GM21529 (cell line): Measurements from ENCODE around the gene SLC22A25.
"Not testable (repeated sequence)": the region's sequence is repeated elsewhere in the genome, so short reads cannot be mapped to it uniquely, and the experiment has no call there.

ENCODE experiments used
- ATAC-seq: cut with Tn5 transposase; IDR thresholded peaks from one replicate; pipeline ENCODE4 v1.9.1; 2021; ENCODE audit not compliant: unreplicated experiment

The SLC22A25 gene

DNA sequence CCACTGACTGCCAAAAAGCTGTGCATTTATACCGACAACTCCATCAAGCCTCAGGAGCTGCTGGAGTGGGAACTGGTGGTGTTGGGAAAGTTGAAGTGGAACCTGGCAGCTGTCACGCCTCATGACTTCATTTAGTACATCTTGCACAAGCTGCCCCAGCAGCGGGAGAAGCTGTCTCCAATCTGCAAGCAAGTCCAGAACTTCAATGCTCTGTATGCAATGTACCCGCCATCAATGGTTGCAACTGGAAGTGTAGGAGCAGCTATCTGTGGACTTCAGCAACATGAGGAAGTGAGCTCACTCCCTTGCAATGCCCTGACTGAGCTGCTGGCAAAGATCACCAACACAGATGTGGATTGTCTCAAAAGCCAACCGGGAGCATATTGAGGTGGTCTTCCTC, at the start of gene SLC22A25:
Gene SLC22A25 (minus strand): TSS at position 67 of the 400 bp plus-strand sequence. CDS start 13,947 bp downstream, outside the sequence.
- no peak for ATAC-seq

DNA sequence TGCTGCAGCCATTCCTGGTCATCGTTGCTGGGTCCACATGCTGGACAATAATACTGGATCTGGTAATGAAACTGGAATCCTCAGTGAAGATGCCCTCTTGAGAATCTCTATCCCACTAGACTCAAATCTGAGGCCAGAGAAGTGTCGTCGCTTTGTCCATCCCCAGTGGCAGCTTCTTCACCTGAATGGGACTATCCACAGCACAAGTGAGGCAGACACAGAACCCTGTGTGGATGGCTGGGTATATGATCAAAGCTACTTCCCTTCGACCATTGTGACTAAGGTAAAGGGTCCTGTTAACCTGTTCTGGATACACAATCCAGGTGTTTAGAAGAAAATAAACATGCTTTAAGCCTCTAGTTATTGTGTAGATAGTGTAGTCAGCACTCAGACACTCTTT, 46.9 kb upstream of the SLC22A25 start:
- ATAC-seq: no peak

DNA sequence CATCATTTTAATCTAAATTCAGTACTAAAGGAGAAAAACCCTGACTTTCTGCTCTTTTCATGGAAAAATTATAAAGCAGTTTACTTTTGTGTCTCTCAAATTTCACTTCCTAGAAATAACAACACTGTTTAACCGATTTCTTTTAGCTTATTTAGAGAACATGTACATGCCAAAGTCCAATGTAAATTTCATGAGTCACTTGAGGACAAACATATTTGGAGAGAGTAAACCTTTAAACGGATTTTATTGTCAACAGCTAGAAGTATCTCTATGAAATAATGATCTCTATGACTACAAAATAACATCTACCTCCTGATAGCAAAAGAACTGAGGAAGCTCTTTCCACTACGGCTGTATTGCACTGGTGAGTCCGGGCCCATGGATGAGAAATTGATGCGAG, 46.3 kb upstream of the SLC22A25 start:
- no peak for ATAC-seq

DNA sequence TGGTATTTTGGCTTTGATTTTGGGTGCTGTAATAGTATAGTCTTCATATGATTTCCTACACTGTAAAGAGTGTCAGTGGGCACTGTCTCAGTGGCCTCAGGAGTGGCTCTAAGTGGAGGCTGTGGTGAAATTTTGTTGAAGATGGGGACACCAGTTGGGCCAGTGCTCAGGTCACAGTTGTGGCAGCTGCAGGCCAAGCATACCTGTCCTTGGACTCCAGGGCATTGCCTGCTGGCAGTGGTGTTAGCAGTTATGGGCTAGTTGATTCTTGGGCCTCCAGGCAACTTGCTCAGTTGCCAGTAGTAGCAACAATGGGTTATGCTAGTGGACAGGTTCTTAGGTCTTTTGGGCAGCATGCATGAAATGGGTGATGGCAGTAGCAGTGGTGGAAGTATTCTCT, 39.2 kb upstream of the SLC22A25 start:
- no peak for ATAC-seq

DNA sequence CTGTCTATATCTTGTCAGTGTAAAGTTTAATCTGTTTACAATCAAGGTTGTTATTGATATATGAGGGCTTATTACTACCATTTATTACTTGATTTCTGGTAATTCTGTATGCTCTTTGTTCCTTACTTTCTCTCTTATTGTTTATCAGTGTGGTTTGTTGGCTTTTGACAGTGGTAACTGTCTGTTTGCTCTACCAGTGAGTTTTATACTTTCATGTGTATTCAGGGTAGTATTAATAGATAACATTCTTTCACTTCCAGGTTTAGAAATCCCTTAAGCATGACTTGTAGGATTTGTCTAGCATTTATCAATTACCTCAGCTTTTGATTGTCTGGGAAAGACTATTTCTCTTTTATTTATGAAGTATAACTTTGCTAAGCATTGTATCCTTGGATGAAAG, 37.5 kb upstream of the SLC22A25 start:
- ATAC-seq: no peak

GRCh38 chr11:63277345-63277943, 34.0 kb upstream of the SLC22A25 start:
- ATAC-seq: no peak

GRCh38 chr11:63274776-63275175, 31.4 kb upstream of the SLC22A25 start:
- ATAC-seq: no peak

- no peak for ATAC-seq
Observed at GRCh38 chr11:63273685-63274084, 30.3 kb upstream of the SLC22A25 start.

- ATAC-seq: no peak
Observed at GRCh38 chr11:63262547-63262946, 19.1 kb upstream of the SLC22A25 start.

DNA sequence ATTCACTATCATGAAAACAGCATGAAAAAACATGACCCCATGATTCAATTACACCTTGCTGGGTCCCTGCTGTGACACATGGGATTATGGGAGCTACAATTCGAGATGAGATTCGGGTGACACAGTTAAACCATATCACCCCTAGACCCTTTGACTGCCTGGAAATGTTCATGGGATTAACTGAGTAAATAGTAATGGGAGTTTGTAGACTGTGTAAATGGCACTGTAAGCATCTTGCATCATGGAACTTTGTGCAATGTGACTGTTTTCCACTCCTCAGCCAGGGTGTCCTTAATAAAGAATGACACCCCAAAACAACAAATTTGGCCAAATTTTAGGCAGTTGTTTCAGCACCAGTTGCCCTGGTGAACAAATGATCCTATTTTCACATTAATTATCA, 7.9 kb upstream of the SLC22A25 start:
- no peak for ATAC-seq

GRCh38 chr11:63250162-63251050, 7.0 kb upstream of the SLC22A25 start:
- no peak for ATAC-seq

- ATAC-seq: no peak
Observed at GRCh38 chr11:63248966-63249365, 5.6 kb upstream of the SLC22A25 start.

- not testable (repeated sequence) for ATAC-seq
Observed at GRCh38 chr11:63247237-63248002, 4.0 kb upstream of the SLC22A25 start.

- ATAC-seq: no peak
Observed at GRCh38 chr11:63246045-63246444, 2.6 kb upstream of the SLC22A25 start.

- ATAC-seq: no peak
Observed at GRCh38 chr11:63244862-63245261, 1.5 kb upstream of the SLC22A25 start.

DNA sequence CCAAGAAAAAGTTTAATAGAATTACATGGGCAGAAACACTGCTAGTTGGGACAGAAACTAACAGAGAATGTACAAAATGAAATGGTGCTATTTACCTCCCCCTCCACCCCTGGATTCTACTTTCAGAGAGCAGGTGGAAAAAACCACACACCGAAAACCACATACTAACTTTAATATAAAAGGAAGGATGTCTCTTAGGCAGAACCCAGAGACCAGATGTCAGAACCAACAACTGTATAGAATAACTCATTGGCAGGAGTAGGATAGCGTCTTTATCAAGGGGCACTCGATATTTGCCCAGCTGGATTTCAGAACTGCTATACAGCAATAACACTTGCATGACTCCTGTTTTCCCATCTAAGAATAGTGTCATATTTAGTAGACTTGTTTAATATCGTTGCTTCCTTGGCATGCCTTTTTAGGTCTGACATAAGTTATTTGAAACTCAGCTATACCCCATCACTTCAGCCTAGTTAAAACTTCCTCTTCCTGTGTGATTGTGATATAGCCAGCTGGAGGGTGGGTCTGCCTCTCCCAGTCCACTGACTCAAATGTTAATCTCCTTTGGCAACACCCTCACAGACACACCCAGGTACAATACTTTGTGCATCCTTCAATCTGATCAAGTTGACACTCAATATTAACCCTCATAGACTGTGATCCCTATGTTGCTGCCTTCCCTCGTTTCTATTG, 1.2 kb downstream of the SLC22A25 start:
- ATAC-seq: no peak

DNA sequence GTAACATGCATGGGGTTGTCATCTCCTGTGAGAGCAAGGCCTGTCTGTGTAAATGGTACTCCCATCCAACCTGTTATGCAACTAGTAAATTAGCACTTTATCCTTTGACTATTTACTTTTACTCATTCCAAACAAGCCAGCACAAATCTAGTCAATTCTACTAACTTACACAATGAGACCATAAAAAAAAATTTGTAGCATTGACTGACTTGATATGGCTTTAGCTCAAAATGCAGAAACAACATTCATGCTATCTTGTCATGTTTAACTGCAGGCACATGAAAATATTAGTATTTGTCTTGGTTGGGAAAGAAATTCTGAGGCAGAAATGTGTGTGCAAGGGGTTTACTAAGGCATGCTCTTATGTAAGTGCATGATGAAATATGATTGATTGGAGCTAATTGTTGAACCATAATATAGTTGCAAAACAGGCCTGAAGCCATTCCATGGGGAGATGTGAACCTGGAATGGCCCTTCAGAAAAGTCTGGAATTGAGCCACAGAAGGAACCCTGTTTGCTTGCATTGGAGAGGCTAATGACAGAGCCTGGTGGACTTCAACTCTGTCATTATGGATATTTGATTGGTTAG, 2.5 kb downstream of the SLC22A25 start:
- ATAC-seq: no peak

DNA sequence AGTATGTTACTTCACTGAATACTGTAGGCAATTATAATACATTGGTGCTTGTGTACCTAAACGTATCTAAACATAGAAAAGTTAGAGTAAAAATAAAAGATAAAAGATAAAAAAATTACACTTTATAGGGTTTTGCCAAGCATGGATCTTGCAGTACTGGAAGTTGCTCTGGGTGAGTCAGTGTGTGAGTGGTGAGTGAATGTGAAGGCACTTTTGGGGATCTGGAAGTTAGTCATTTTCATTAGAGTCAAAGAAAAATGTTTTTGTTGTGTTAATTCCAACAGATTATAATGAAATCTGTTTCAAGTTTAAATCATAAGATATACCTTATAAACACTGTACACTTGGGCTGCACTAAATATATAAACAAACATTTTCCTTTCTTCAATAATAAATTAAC, 3.3 kb downstream of the SLC22A25 start:
- no peak for ATAC-seq

DNA sequence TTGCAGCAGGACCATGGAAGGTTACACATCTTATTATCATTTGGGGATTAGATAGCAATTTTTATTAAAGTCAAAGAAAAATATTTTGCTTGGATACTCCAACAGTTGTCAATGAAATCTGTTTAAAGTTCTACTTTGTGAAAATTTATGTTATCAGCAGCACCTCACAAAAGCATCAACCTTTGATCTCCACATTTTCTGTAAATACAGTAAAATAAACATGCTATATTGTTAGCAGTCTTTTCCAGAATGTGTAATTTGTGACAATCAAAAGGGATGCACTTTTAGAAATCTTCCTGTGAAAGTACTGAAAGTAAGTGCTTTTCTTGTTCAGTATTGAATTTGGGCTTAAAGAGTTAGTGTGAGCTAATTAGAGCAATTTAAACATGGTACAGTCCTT, 4.1 kb downstream of the SLC22A25 start:
- no peak for ATAC-seq

- no peak for ATAC-seq
Observed at GRCh38 chr11:63237413-63237812, 6.0 kb downstream of the SLC22A25 start.
